Sigmoid colon (tissue), 3 donors: ENCODE results near the gene AFDN.

Experiments
- POLR2A ChIP-seq, 2 donors: fragments of 450-650 bp; IDR thresholded peaks; one replicate each; pipeline ENCODE4 v1.6.1; 2016; ENCODE audit warnings: antibody characterized with exemption in 2 of 2, mild to moderate bottlenecking in 2 of 2, moderate library complexity in 2 of 2
- TF ChIP-seq, protein P1 (sequence below), 4 experiments: fragments of 450-650 bp in 3 of 4; fragments of 200-600 bp in 1 of 4; IDR thresholded peaks; one replicate each; pipeline ENCODE4 v1.5.1; 2016 to 2019; ENCODE audit warnings: antibody characterized with exemption in 4 of 4, mild to moderate bottlenecking in 3 of 4, moderate library complexity in 2 of 4

DNA sequence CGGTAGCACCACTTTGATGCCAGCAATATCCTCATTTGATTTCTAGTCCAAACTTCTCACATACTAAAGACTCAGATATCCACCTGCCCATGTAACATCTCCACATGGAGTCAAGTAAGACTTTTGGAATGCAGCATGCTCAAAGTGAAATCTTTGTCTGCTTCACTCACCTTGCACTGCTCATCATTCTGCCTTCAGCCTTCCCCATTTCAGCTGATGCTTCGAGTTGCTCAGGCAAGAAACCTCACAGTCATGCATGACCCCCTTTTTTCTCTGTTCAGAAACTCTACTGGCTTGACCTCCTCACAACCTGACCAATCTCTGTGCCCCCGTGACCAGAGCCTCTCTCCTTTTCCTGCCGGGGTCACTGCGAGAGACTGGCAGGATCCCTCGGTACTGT, 129.8 kb downstream of the AFDN start:
- TF ChIP-seq, protein P1, sequence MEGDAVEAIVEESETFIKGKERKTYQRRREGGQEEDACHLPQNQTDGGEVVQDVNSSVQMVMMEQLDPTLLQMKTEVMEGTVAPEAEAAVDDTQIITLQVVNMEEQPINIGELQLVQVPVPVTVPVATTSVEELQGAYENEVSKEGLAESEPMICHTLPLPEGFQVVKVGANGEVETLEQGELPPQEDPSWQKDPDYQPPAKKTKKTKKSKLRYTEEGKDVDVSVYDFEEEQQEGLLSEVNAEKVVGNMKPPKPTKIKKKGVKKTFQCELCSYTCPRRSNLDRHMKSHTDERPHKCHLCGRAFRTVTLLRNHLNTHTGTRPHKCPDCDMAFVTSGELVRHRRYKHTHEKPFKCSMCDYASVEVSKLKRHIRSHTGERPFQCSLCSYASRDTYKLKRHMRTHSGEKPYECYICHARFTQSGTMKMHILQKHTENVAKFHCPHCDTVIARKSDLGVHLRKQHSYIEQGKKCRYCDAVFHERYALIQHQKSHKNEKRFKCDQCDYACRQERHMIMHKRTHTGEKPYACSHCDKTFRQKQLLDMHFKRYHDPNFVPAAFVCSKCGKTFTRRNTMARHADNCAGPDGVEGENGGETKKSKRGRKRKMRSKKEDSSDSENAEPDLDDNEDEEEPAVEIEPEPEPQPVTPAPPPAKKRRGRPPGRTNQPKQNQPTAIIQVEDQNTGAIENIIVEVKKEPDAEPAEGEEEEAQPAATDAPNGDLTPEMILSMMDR (IDR thresholded peaks at IDR 0.05), result no peak
- TF ChIP-seq POLR2A (IDR thresholded peaks at IDR 0.05), result no peak
